Rectal smooth muscle tissue (tissue), 1 donor: ENCODE results near the gene CLDN6.
A peak's percentile ranks its signal among the peaks of the same experiment; 100 is the strongest.

Source experiments
- H3K27ac ChIP-seq: one replicate; pipeline ENCODE4 v1.7.0; 2013; ENCODE audit warnings: low read depth, low read length, inconsistent platforms
- H3K27me3 ChIP-seq: one replicate; pipeline ENCODE4 v1.7.0; 2013; ENCODE audit warnings: low read length; ENCODE audit not compliant: control insufficient read depth, insufficient read depth
- H3K36me3 ChIP-seq: one replicate; pipeline ENCODE4 v1.7.0; 2013; ENCODE audit warnings: low read length; ENCODE audit not compliant: control insufficient read depth, insufficient read depth
- H3K4me1 ChIP-seq: one replicate; pipeline ENCODE4 v1.7.0; 2013; ENCODE audit warnings: low read length; ENCODE audit not compliant: control insufficient read depth, insufficient read depth
- H3K4me3 ChIP-seq: one replicate; pipeline ENCODE4 v1.7.0; 2013; ENCODE audit warnings: low read length
- H3K9ac ChIP-seq: one replicate; pipeline ENCODE4 v1.7.0; 2013; ENCODE audit warnings: low read length

CLDN6 gene

GRCh38 chr16:3030222-3031212, 12.5 kb upstream of the CLDN6 start:
- Histone ChIP-seq H3K4me1 (peaks cover 5% of the 10 kb centered on the region), H3K27ac (no peak overlapping the region), H3K27me3 (peaks cover 13% of the 10 kb centered on the region), H3K9ac (no peak overlapping the region), H3K36me3 (peaks cover 4% of the 10 kb centered on the region), H3K4me3 (no peak overlapping the region)

GRCh38 chr16:3029491-3030221, 11.7 kb upstream of the CLDN6 start:
- Histone ChIP-seq H3K4me3 (no peak overlapping the region), H3K27me3 (peaks cover 13% of the 10 kb centered on the region), H3K27ac (no peak overlapping the region), H3K36me3 (peaks cover 4% of the 10 kb centered on the region), H3K4me1 (peaks cover 5% of the 10 kb centered on the region), H3K9ac (no peak overlapping the region)

- no peak overlapping the region for H3K27ac ChIP-seq
- no peak overlapping the region for H3K4me3 ChIP-seq
- H3K9ac ChIP-seq: no peak overlapping the region
- peaks cover 4% of the 10 kb centered on the region for H3K36me3 ChIP-seq
- peaks cover 13% of the 10 kb centered on the region for H3K27me3 ChIP-seq
- peaks cover 5% of the 10 kb centered on the region for H3K4me1 ChIP-seq
These were observed 10.8 kb upstream of the CLDN6 start for GRCh38 chr16:3028716-3029319.

DNA sequence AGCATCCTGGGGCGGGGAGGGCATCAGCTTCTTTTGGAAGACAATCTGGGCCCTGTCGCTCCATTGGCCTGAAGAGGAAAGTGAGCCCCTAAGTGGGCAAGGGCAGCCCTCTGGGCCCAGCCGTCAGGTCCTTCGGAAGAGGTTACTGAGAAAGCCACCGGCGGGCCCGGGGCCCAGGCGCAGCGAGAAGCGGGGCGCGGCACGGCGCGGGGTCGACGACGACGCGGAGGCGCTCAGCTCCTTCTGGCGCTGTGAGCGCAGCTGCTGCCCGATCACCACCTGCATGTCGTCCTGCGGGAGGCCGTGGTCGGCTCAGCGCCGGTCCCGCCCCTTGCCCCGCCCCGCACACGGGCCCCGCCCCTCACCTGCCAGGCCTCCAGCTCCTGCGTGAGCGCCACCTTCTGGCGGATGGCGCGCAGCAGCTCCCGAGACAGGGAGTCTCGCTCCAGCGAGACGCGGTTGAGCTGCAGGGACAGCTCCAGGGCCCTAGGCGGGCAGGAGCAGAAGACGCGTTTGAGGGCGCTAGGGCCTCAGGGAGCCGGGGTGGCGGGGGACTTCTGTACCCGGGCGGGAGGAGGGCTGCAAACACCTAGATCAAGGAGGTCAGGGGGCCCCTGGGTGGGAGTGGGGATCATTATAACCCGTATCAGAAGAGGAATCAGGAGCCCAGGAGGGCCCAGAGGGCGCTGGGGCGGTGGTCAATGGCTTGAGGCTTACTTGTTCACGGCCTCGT, 10.2 kb upstream of the CLDN6 start:
- peaks cover 4% of the 10 kb centered on the region for H3K36me3 ChIP-seq
- H3K4me3 ChIP-seq: no peak overlapping the region
- H3K27me3 ChIP-seq: peaks cover 13% of the 10 kb centered on the region
- peaks cover 5% of the 10 kb centered on the region for H3K4me1 ChIP-seq
- H3K9ac ChIP-seq: no peak overlapping the region
- H3K27ac ChIP-seq: no peak overlapping the region

GRCh38 chr16:3027489-3027795, 9.5 kb upstream of the CLDN6 start:
- H3K4me1 ChIP-seq: peaks cover 10% of the 10 kb centered on the region
- peaks cover 13% of the 10 kb centered on the region for H3K27me3 ChIP-seq
- H3K4me3 ChIP-seq: no peak overlapping the region
- no peak overlapping the region for H3K27ac ChIP-seq
- no peak overlapping the region for H3K9ac ChIP-seq
- H3K36me3 ChIP-seq: peaks cover 4% of the 10 kb centered on the region

- no peak overlapping the region for H3K4me3 ChIP-seq
- H3K9ac ChIP-seq: no peak overlapping the region
- peaks cover 14% of the 10 kb centered on the region for H3K4me1 ChIP-seq
These were observed 8.9 kb upstream of the CLDN6 start for GRCh38 chr16:3026609-3027488.

GRCh38 chr16:3026003-3026378, 8.0 kb upstream of the CLDN6 start:
- Histone ChIP-seq H3K27ac (no peak overlapping the region), H3K4me1 (peaks cover 16% of the 10 kb centered on the region), H3K27me3 (peaks cover 11% of the 10 kb centered on the region), H3K4me3 (no peak overlapping the region), H3K9ac (no peak overlapping the region), H3K36me3 (peaks cover 4% of the 10 kb centered on the region)

More at GRCh38 chr16:3026609-3027488, 8.9 kb upstream of the CLDN6 start:
- Histone ChIP-seq H3K27ac (no peak overlapping the region), H3K27me3 (peaks cover 13% of the 10 kb centered on the region), H3K36me3 (peaks cover 4% of the 10 kb centered on the region)

DNA sequence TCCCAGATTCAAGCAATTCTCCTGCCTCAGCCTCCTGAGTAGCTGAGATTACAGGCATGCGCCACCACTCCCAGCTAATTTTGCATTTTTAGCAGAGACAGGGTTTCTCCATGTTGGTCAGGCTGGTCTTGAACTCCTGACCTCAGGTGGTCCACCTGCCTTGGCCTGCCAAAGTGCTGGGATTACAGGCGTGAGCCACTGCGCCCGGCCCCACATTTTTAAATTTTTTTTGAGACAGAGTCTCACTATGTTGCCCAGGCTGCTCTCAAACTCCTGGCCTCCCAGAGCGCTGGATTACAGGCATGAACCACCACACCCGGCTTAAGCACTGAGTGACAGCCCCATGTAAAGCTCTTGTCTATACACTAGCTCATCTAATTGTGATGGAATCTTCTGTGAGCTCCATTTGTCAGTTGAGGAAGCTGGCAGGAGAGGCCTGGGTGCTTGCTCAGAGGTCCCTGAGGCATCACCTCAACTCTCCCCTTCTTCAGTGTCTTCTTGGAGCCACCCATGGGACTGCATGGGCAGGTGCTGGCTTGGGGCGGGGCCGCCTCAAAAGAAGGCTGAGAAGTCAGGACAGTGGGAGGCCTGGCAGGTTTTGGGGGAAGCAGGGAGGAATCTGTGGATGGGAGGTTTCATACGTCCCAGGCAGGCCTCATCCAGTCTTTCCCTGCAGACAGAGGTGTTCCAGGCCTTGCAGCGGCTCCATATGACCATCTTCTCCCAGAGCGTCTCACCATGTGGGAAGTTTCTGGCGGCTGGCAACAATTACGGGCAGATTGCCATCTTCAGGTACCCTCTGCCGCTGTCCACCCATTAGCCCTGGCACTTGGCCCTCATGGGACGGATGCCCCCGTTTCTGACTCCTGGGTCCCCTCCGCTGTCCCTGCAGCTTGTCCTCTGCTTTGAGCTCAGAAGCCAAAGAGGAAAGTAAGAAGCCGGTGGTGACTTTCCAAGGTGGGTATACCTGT, 7.3 kb upstream of the CLDN6 start:
- H3K4me1 ChIP-seq: peaks cover 16% of the 10 kb centered on the region
- no peak overlapping the region for H3K9ac ChIP-seq
- peaks cover 4% of the 10 kb centered on the region for H3K36me3 ChIP-seq
- peaks cover 11% of the 10 kb centered on the region for H3K27me3 ChIP-seq
- H3K27ac ChIP-seq: no peak overlapping the region
- no peak overlapping the region for H3K4me3 ChIP-seq

- peaks cover 16% of the 10 kb centered on the region for H3K4me1 ChIP-seq
- peak within 1 kb of the TSS; percentile 76 for H3K4me3 ChIP-seq
- H3K27me3 ChIP-seq: peaks cover 4% of the 10 kb centered on the region
- peaks cover 2% of the 10 kb centered on the region for H3K36me3 ChIP-seq
- peak within 1 kb of the TSS; percentile 59 for H3K9ac ChIP-seq
- peak within 1 kb of the TSS; percentile 94 for H3K27ac ChIP-seq
These were observed 5.9 kb upstream of the CLDN6 start, which contains the start of the genes HCFC1R1 and THOC6 for GRCh38 chr16:3023669-3024478. HCFC1R1 (minus strand) TSS chr16:3023942; CDS start chr16:3023941, 1 bp downstream. THOC6 (plus strand) TSS chr16:3024035; CDS start chr16:3024327, 292 bp downstream.

DNA sequence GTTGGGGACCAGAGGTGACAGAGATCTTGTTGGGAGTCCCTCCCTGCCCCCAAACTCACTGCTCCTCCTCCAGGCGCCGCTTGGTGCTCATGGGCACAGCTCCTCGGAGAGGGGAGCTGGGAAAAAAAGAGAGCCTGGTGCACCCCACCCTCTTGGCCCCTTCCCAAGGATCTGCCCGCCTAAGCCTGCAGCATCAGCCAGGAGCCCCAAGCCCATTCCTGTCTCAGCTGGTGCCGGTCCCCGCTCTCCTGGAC, 5.4 kb upstream of the CLDN6 start:
- Histone ChIP-seq H3K36me3 (no peaks in the 10 kb centered on the region), H3K27ac (peak overlapping the region; percentile 94), H3K4me1 (peaks cover 14% of the 10 kb centered on the region), H3K9ac (peak overlapping the region; percentile 1), H3K4me3 (peak overlapping the region; percentile 76), H3K27me3 (no peaks in the 10 kb centered on the region)
